IPS DF 6.9 (cell line): Measurements from ENCODE around the gene ASB10.

ENCODE experiments used
- DNase-seq: peaks from one replicate; pipeline ENCODE4 v3.0.0-alpha.2; 2013; ENCODE audit warnings: low read depth, low spot score
- H3K27ac ChIP-seq: one replicate; pipeline ENCODE4 v1.5.1; 2013; ENCODE audit warnings: low read length, control low read depth
- H3K27me3 ChIP-seq: 2 replicates; pipeline ENCODE4 v1.6.1; 2013; ENCODE audit warnings: mild to moderate bottlenecking, low read length; ENCODE audit not compliant: control insufficient read depth, insufficient read depth
- H3K36me3 ChIP-seq: 2 replicates; pipeline ENCODE4 v1.6.1; 2013; ENCODE audit warnings: low read length; ENCODE audit not compliant: control insufficient read depth, insufficient read depth
- H3K4me1 ChIP-seq: 2 replicates; pipeline ENCODE4 v1.6.1; 2013; ENCODE audit warnings: low read length; ENCODE audit not compliant: control insufficient read depth, insufficient read depth
- H3K4me3 ChIP-seq: 2 replicates; pipeline ENCODE4 v1.5.1; 2013; ENCODE audit warnings: mild to moderate bottlenecking, low read length
- H3K9me3 ChIP-seq: 2 replicates; pipeline ENCODE4 v1.6.1; 2013; ENCODE audit warnings: low read length, inconsistent platforms; ENCODE audit not compliant: control insufficient read depth, insufficient read depth
- WGBS: extraction: QIAGEN DNeasy Blood & Tissue Kit; methylation state at CpG from one replicate; pipeline ENCODE4 v1.1.7; 2013; ENCODE audit warnings: mixed read lengths, missing lambda C conversion rate; ENCODE audit not compliant: insufficient read length, insufficient coverage; 5-methylcytosine and 5-hydroxymethylcytosine counted together

ASB10 gene

GRCh38 chr7:151135525-151135845 lies 51.6 kb downstream of the ASB10 start:
- no peaks in the 10 kb centered on the region for H3K27me3 ChIP-seq
- no peak overlapping the region for H3K4me3 ChIP-seq
- DNase-seq = no peak
- H3K9me3 ChIP-seq = no peaks in the 10 kb centered on the region
- WGBS = no CpG with 5 or more reads among the region's 5 CpGs
- H3K36me3 ChIP-seq = 0 out of 2 replicates have a peak, but pooled peaks cover 5% of the 10 kb centered on the region
- H3K27ac ChIP-seq = no peak overlapping the region
- peaks cover 2% of the 10 kb centered on the region; the same call in 1 of the 2 replicates for H3K4me1 ChIP-seq

- H3K4me3 ChIP-seq = no peak overlapping the region
- H3K36me3 ChIP-seq = peaks cover 5% of the 10 kb centered on the region; the same call in 1 of the 2 replicates
- H3K9me3 ChIP-seq = no peaks in the 10 kb centered on the region
- no CpG with 5 or more reads among the region's 14 CpGs for WGBS
- no peak for DNase-seq
- H3K4me1 ChIP-seq = peaks cover 2% of the 10 kb centered on the region; the same call in 1 of the 2 replicates
- no peak overlapping the region for H3K27ac ChIP-seq
- no peaks in the 10 kb centered on the region for H3K27me3 ChIP-seq
Measured at GRCh38 chr7:151134743-151135524, 52.1 kb downstream of the ASB10 start.

- WGBS = no CpG with 5 or more reads among the region's 24 CpGs
- Histone ChIP-seq H3K36me3 (peaks cover 5% of the 10 kb centered on the region; the same call in 1 of the 2 replicates), H3K27ac (no peak overlapping the region), H3K27me3 (no peaks in the 10 kb centered on the region), H3K9me3 (no peaks in the 10 kb centered on the region), H3K4me3 (no peak overlapping the region), H3K4me1 (peaks cover 2% of the 10 kb centered on the region; the same call in 1 of the 2 replicates)
- no peak for DNase-seq
Measured at GRCh38 chr7:151133986-151134742, 52.9 kb downstream of the ASB10 start.

- Histone ChIP-seq H3K4me1 (no peaks in the 10 kb centered on the region; the same call in 1 of the 2 replicates), H3K4me3 (no peak overlapping the region), H3K36me3 (peaks cover 10% of the 10 kb centered on the region; the same call in 1 of the 2 replicates), H3K9me3 (no peaks in the 10 kb centered on the region), H3K27me3 (no peaks in the 10 kb centered on the region), H3K27ac (no peak overlapping the region)
- no CpG with 5 or more reads among the region's 16 CpGs for WGBS
- no peak for DNase-seq
Measured at GRCh38 chr7:151133266-151133985, 53.6 kb downstream of the ASB10 start.

GRCh38 chr7:151132461-151133205 lies 54.4 kb downstream of the ASB10 start:
- Histone ChIP-seq H3K4me1 (no peaks in the 10 kb centered on the region; the same call in 1 of the 2 replicates), H3K27me3 (no peaks in the 10 kb centered on the region), H3K27ac (no peak overlapping the region), H3K9me3 (no peaks in the 10 kb centered on the region), H3K4me3 (no peak overlapping the region), H3K36me3 (peaks cover 10% of the 10 kb centered on the region; the same call in 1 of the 2 replicates)
- DNase-seq = no peak
- no CpG with 5 or more reads among the region's 21 CpGs for WGBS

- WGBS = no CpG with 5 or more reads among the region's 19 CpGs
- Histone ChIP-seq H3K27me3 (no peaks in the 10 kb centered on the region), H3K36me3 (peaks cover 10% of the 10 kb centered on the region; the same call in 1 of the 2 replicates), H3K9me3 (no peaks in the 10 kb centered on the region), H3K4me1 (peaks cover 3% of the 10 kb centered on the region; the same call in 1 of the 2 replicates), H3K27ac (no peak overlapping the region), H3K4me3 (no peak overlapping the region)
- no peak for DNase-seq
Measured at GRCh38 chr7:151131592-151132293, 55.3 kb downstream of the ASB10 start.

GRCh38 chr7:151131224-151131591 lies 55.8 kb downstream of the ASB10 start:
- Histone ChIP-seq H3K4me3 (no peak overlapping the region), H3K9me3 (no peaks in the 10 kb centered on the region), H3K27ac (no peak overlapping the region), H3K27me3 (no peaks in the 10 kb centered on the region), H3K36me3 (peaks cover 10% of the 10 kb centered on the region; the same call in 1 of the 2 replicates), H3K4me1 (peaks cover 6% of the 10 kb centered on the region)
- no CpG with 5 or more reads among the region's 13 CpGs for whole genome bisulfite sequencing
- no peak for DNase-seq

GRCh38 chr7:151130741-151131157 lies 56.3 kb downstream of the ASB10 start:
- no peak overlapping the region for H3K4me3 ChIP-seq
- no peak for DNase-seq
- H3K36me3 ChIP-seq = peaks cover 10% of the 10 kb centered on the region; the same call in 1 of the 2 replicates
- no peaks in the 10 kb centered on the region for H3K9me3 ChIP-seq
- no CpG with 5 or more reads among the region's 17 CpGs for WGBS
- H3K4me1 ChIP-seq = peaks cover 6% of the 10 kb centered on the region
- H3K27ac ChIP-seq = no peak overlapping the region
- no peaks in the 10 kb centered on the region for H3K27me3 ChIP-seq

GRCh38 chr7:151129960-151130591 lies 57.0 kb downstream of the ASB10 start:
- H3K27me3 ChIP-seq = no peaks in the 10 kb centered on the region
- no CpG with 5 or more reads among the region's 9 CpGs for WGBS
- H3K36me3 ChIP-seq = peaks cover 8% of the 10 kb centered on the region; the same call in 1 of the 2 replicates
- DNase-seq = no peak
- H3K4me1 ChIP-seq = peaks cover 9% of the 10 kb centered on the region
- no peak overlapping the region for H3K27ac ChIP-seq
- no peak overlapping the region for H3K4me3 ChIP-seq
- H3K9me3 ChIP-seq = no peaks in the 10 kb centered on the region
